ENCODE data around the gene FLT3LG.
"Not testable (repeated sequence)": the region's sequence is repeated elsewhere in the genome, so short reads cannot be mapped to it uniquely, and the experiment has no call there.

The FLT3LG gene

GRCh38 chr19:49441210-49441959 is 32.6 kb upstream of the FLT3LG start, which contains the start of gene SLC17A7:
Gene SLC17A7, minus strand, starts transcription at chr19:49441527. Its CDS starts 148 bp downstream, at chr19:49441379.
- DNase-seq: peak; percentile 64 to 76

GRCh38 chr19:49441960-49442350 is 32.1 kb upstream of the FLT3LG start:
- no peak for DNase-seq

- peak in 1 of 2 experiments; percentile 51 for DNase-seq
Measured at GRCh38 chr19:49442354-49442753, 31.7 kb upstream of the FLT3LG start.

GRCh38 chr19:49442771-49443365 is 31.1 kb upstream of the FLT3LG start:
- DNase-seq: peak; percentile 80 to 81

GRCh38 chr19:49443366-49444099 is 30.5 kb upstream of the FLT3LG start:
- peak; percentile 97 to 98 for DNase-seq

- DNase-seq: not testable (repeated sequence)
Measured at GRCh38 chr19:49444100-49444700, 29.8 kb upstream of the FLT3LG start.

GRCh38 chr19:49445997-49446396 is 28.0 kb upstream of the FLT3LG start:
- no peak for DNase-seq

- DNase-seq: peak; percentile 63 to 72
Measured at GRCh38 chr19:49447485-49448431, 26.3 kb upstream of the FLT3LG start.

GRCh38 chr19:49448432-49448786 is 25.6 kb upstream of the FLT3LG start:
- no peak for DNase-seq

GRCh38 chr19:49450405-49450804 is 23.6 kb upstream of the FLT3LG start:
- no peak for DNase-seq

GRCh38 chr19:49451430-49452181 is 22.4 kb upstream of the FLT3LG start, which contains the start of gene PIH1D1:
Gene PIH1D1, minus strand, starts transcription at chr19:49451814. Its CDS starts 240 bp downstream, at chr19:49451574.
- peak; percentile 96 for DNase-seq

GRCh38 chr19:49453013-49453756 is 20.8 kb upstream of the FLT3LG start, which contains the start of gene ALDH16A1:
Gene ALDH16A1, plus strand, starts transcription at chr19:49453225. Its CDS starts 107 bp downstream, at chr19:49453332.
- DNase-seq: peak; percentile 99

GRCh38 chr19:49453757-49454240 is 20.2 kb upstream of the FLT3LG start:
- DNase-seq: no peak

- no peak for DNase-seq
Measured at GRCh38 chr19:49455773-49456172, 18.2 kb upstream of the FLT3LG start.

GRCh38 chr19:49456326-49456725 is 17.7 kb upstream of the FLT3LG start:
- no peak for DNase-seq

GRCh38 chr19:49458567-49458903 is 15.5 kb upstream of the FLT3LG start:
- DNase-seq: no peak

GRCh38 chr19:49459388-49459787 is 14.6 kb upstream of the FLT3LG start:
- no peak for DNase-seq

- DNase-seq: not testable (repeated sequence)
Measured at GRCh38 chr19:49461130-49461529, 12.9 kb upstream of the FLT3LG start.

GRCh38 chr19:49461656-49462055 is 12.4 kb upstream of the FLT3LG start:
- no peak for DNase-seq

GRCh38 chr19:49462492-49462891 is 11.5 kb upstream of the FLT3LG start:
- DNase-seq: no peak
